ENCODE results near the gene ANXA6.
A peak's percentile ranks its signal among the peaks of the same experiment; 100 is the strongest.

ANXA6 gene

DNA sequence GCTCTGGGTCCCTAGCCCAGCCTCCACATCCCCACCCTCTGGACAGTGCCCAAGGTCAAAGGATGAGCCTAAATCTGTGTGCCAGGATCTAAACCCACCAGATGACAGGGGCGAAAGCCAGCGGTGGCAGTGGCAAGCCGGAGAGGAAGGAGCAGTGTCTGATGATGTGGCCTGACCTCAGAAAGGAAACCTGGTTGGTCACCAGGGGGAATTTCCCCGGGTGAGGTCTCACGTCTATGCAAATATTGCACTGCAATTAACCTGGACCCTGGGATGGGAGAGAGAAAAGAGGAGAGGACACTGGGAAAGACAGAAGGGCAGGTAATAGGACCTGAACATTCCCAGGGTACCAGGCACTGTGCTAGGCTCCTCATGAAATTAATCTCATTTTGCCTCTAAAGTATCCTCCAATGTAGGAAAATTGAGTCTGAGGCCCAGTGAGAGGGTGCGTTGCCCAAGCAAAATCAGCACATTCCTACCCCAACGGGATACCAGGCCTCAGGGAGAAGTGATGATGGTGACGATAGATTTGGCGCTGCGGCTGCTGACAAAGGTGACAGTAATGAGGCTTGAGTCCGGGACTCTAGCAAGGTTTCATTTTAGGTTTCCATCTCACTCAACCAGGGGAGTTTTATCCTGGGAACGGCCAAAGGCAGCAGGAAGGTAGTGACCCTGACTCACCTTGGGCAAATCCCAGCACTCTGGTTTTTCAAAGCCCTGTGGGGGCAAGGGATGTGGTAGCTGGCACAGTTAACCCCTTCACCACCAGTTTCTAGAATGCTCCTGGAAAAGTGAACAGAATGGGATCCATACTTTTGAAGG is 63.3 kb downstream of the ANXA6 start:
- DNase-seq (ENCODE audit: low spot score), result no peak
- peak overlapping the region; percentile 96 for H3K27ac ChIP-seq
- POLR2A ChIA-PET (ENCODE audit: low non-redundant PET), result no interaction called here
- TF ChIP-seq, protein P1, sequence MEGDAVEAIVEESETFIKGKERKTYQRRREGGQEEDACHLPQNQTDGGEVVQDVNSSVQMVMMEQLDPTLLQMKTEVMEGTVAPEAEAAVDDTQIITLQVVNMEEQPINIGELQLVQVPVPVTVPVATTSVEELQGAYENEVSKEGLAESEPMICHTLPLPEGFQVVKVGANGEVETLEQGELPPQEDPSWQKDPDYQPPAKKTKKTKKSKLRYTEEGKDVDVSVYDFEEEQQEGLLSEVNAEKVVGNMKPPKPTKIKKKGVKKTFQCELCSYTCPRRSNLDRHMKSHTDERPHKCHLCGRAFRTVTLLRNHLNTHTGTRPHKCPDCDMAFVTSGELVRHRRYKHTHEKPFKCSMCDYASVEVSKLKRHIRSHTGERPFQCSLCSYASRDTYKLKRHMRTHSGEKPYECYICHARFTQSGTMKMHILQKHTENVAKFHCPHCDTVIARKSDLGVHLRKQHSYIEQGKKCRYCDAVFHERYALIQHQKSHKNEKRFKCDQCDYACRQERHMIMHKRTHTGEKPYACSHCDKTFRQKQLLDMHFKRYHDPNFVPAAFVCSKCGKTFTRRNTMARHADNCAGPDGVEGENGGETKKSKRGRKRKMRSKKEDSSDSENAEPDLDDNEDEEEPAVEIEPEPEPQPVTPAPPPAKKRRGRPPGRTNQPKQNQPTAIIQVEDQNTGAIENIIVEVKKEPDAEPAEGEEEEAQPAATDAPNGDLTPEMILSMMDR (conservative IDR thresholded peaks at IDR 0.05; ENCODE audit: low read depth), result no peak
- CTCF ChIA-PET, result interaction anchor here (0.5 to 1.5 kb wide), 8 partner anchors 18 to 145 kb away, joined by 3 to 8 read pairs (median 3); no protein-coding TSS in a partner anchor

DNA sequence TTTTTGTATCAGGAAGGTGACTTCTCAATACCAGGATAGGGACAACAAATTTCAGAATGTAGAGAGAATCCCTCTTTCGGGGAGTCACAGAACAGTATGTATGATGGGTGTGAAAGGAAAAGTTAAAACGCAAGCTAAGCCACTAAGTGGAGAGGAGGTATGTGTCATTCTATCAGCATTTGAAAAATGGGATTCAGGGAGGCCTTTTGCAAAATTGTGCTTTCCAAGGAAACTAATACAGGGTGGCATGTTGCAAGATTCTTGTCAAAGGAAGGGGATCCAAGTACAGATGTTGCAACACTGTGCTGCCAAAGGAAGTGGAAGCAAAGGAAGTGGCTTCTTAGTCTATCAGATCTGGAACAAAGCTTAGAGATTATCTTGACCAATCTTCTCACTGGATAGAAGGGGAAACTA is 64.1 kb downstream of the ANXA6 start:
- TF ChIP-seq, protein P1 (conservative IDR thresholded peaks at IDR 0.05; ENCODE audit: low read depth), result no peak
- ChIA-PET CTCF (interaction anchor here (0.7 to 1.5 kb wide), 9 partner anchors 17 to 574 kb away, joined by 3 to 8 read pairs (median 3); no protein-coding TSS in a partner anchor), POLR2A (ENCODE audit: low non-redundant PET) (no interaction called here)
- DNase-seq (ENCODE audit: low spot score), result peak; percentile 94
- peak overlapping the region; percentile 96 for H3K27ac ChIP-seq

DNA sequence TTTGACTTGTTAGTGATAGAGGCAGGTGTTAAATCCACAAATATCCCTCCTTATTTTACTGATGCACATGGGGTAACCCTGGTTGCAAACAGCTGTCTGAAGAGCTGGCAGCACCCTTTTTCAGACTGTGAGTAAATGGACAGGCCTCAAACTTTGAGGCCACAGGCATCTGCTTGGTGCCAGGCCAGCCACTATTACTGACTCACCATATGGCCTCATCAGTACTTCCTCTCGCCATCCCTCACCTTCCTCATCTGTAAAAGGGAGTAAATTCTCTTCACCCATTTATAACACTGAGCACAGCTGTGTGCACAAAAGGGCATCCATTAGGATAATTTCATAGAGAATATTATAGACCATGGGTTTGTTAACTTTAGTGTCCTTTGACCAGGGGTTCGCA is 64.8 kb downstream of the ANXA6 start:
- H3K27ac ChIP-seq, result peak overlapping the region; percentile 96
- TF ChIP-seq, protein P1 (conservative IDR thresholded peaks at IDR 0.05; ENCODE audit: low read depth), result no peak
- POLR2A ChIA-PET (ENCODE audit: low non-redundant PET), result no interaction called here
- DNase-seq (ENCODE audit: low spot score), result peak; percentile 76
- CTCF ChIA-PET, result interaction anchor here (0.7 to 1.5 kb wide), 7 partner anchors 9 to 191 kb away, joined by 3 to 8 read pairs (median 3); no protein-coding TSS in a partner anchor

DNA sequence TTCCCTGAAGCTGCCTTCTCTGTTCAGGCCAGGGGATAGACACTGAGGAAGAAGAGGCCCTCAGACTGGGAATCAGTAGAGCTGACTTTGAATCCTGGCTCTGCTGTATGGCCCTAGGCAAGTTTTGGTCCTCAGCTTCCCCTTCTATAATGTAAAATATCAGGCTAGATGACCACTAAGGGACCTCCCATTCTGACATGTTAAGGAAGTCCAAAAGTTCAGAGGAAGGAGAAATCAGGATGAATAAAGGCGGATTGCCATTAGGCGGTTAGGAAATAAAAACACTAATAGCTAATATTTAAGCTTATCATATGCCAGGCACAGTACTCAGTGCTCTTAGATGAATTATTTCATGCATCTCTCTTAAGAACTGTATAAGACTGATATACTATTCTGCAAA is 67.9 kb downstream of the ANXA6 start:
- TF ChIP-seq, protein P1 (conservative IDR thresholded peaks at IDR 0.05; ENCODE audit: low read depth), result no peak
- POLR2A ChIA-PET (ENCODE audit: low non-redundant PET), result no interaction called here
- DNase-seq (ENCODE audit: low spot score), result no peak
- CTCF ChIA-PET, result interaction anchor here (0.6 to 1.7 kb wide), 6 partner anchors 8 to 88 kb away, joined by 3 to 8 read pairs (median 4); no protein-coding TSS in a partner anchor
- H3K27ac ChIP-seq, result no peak overlapping the region

DNA sequence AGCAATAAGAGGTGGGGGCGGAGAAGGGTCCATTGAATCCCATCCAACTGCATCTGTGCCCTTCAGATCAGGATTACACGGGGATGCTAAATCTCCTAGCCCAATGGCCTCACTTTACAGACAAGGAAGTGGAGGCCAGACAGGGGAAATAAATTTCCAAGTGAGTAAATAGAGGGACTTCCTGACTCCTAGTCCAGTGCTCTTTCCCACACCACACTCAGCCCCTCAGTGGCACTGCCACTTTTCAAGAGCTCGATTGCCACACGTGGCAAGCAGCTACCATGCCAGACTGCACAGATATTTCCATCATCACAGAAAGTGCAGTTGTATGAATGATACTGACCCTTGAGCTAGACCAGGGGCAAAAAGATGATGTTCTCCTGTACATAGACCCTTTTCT is 68.6 kb downstream of the ANXA6 start:
- H3K27ac ChIP-seq, result no peak overlapping the region
- CTCF ChIA-PET, result interaction anchor here (0.6 to 1.7 kb wide), 5 partner anchors 8 to 611 kb away, joined by 3 to 8 read pairs (median 6); no protein-coding TSS in a partner anchor
- POLR2A ChIA-PET (ENCODE audit: low non-redundant PET), result no interaction called here
- DNase-seq (ENCODE audit: low spot score), result no peak
- TF ChIP-seq, protein P1 (conservative IDR thresholded peaks at IDR 0.05; ENCODE audit: low read depth), result no peak

DNA sequence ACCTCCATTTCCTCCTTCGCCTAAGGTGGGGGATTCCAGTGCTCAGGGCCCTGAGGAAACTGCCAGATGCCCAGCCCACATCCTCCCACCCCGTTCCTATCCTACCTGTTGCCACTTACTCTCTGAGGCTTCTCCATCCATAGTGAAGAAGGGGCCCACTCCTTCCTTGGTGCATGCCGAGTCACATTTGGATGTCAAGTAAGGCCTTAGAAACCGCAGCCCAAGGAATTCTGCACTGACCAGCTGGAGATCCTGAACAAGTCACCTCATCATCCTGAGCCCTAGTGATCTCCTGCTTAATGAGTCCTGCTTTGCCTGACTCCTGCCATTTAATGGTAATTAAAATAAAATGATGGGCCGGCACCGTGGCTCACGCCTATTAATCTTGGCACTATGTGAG is 70.1 kb downstream of the ANXA6 start:
- no peak for DNase-seq (ENCODE audit: low spot score)
- no peak overlapping the region for H3K27ac ChIP-seq
- ChIA-PET CTCF (no interaction called here), POLR2A (ENCODE audit: low non-redundant PET) (no interaction called here)
- TF ChIP-seq, protein P1 (conservative IDR thresholded peaks at IDR 0.05; ENCODE audit: low read depth), result no peak

Measured in RWPE1 (cell line).